ENCODE data around the gene FAM9C.
A peak's percentile ranks its signal among the peaks of the same experiment; 100 is the strongest.

The FAM9C gene

GRCh38 chrX:13001961-13002671 lies 42.3 kb downstream of the FAM9C start:
- H3K9ac ChIP-seq (ENCODE audit: low read length): no peak overlapping the region
- H3K27ac ChIP-seq (ENCODE audit: low read depth, low read length): no peak overlapping the region
- peaks cover 29% of the 10 kb centered on the region for H3K4me1 ChIP-seq (ENCODE audit: control insufficient read depth, insufficient read depth, low read length)
- no peak overlapping the region for H3K4me3 ChIP-seq (ENCODE audit: low read depth, low read length)
- no peaks in the 10 kb centered on the region for H3K36me3 ChIP-seq (ENCODE audit: control insufficient read depth, insufficient read depth, low read length)
- H3K9me3 ChIP-seq (ENCODE audit: control insufficient read depth, insufficient read depth, low read depth, low read length): no peaks in the 10 kb centered on the region
- H3K27me3 ChIP-seq (ENCODE audit: control insufficient read depth, insufficient read depth, low read length): no peaks in the 10 kb centered on the region

DNA sequence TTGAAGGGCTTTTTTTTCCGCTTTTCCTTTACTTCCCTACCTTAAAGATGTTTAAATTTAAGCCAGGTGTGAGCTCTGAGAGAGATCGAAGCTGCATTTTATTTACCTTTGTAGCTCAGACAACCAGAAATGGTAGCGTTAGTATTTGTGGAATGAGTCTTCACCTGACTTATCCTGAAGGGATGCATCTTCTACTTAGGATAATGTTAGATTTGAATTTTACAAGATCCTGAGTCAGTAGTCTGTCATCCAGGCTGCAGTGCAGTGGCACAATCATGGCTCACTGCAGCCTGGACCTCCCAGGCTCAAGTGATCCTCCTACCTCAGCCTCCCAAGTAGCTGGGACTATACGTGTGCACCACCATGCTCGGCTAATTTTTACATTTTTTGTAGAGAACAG lies 43.3 kb downstream of the FAM9C start:
- H3K9ac ChIP-seq (ENCODE audit: low read length): no peak overlapping the region
- H3K36me3 ChIP-seq (ENCODE audit: control insufficient read depth, insufficient read depth, low read length): no peaks in the 10 kb centered on the region
- no peak overlapping the region for H3K4me3 ChIP-seq (ENCODE audit: low read depth, low read length)
- peaks cover 29% of the 10 kb centered on the region for H3K4me1 ChIP-seq (ENCODE audit: control insufficient read depth, insufficient read depth, low read length)
- no peaks in the 10 kb centered on the region for H3K9me3 ChIP-seq (ENCODE audit: control insufficient read depth, insufficient read depth, low read depth, low read length)
- H3K27me3 ChIP-seq (ENCODE audit: control insufficient read depth, insufficient read depth, low read length): no peaks in the 10 kb centered on the region
- no peak overlapping the region for H3K27ac ChIP-seq (ENCODE audit: low read depth, low read length)

- H3K4me3 ChIP-seq (ENCODE audit: low read depth, low read length): no peak overlapping the region
These were observed 44.1 kb downstream of the FAM9C start for GRCh38 chrX:13000301-13000811.

GRCh38 chrX:12999422-12999821 lies 45.0 kb downstream of the FAM9C start:
- 0 out of 2 replicates have a peak overlapping the region, but pooled peaks have one; percentile 2 for H3K27ac ChIP-seq (ENCODE audit: low read depth, low read length)
- H3K9me3 ChIP-seq (ENCODE audit: control insufficient read depth, insufficient read depth, low read depth, low read length): no peaks in the 10 kb centered on the region
- H3K27me3 ChIP-seq (ENCODE audit: control insufficient read depth, insufficient read depth, low read length): no peaks in the 10 kb centered on the region
- H3K9ac ChIP-seq (ENCODE audit: low read length): no peak overlapping the region
- H3K4me3 ChIP-seq (ENCODE audit: low read depth, low read length): no peak overlapping the region
- H3K36me3 ChIP-seq (ENCODE audit: control insufficient read depth, insufficient read depth, low read length): no peaks in the 10 kb centered on the region
- peaks cover 29% of the 10 kb centered on the region for H3K4me1 ChIP-seq (ENCODE audit: control insufficient read depth, insufficient read depth, low read length)

More at GRCh38 chrX:13000301-13000811, 44.1 kb downstream of the FAM9C start:
- no peak overlapping the region for H3K9ac ChIP-seq (ENCODE audit: low read length)
- peak overlapping the region; percentile 17; the same call in 1 of the 2 replicates for H3K27ac ChIP-seq (ENCODE audit: low read depth, low read length)
- H3K27me3 ChIP-seq (ENCODE audit: control insufficient read depth, insufficient read depth, low read length): no peaks in the 10 kb centered on the region
- H3K36me3 ChIP-seq (ENCODE audit: control insufficient read depth, insufficient read depth, low read length): no peaks in the 10 kb centered on the region
- H3K4me1 ChIP-seq (ENCODE audit: control insufficient read depth, insufficient read depth, low read length): peaks cover 29% of the 10 kb centered on the region
- no peaks in the 10 kb centered on the region for H3K9me3 ChIP-seq (ENCODE audit: control insufficient read depth, insufficient read depth, low read depth, low read length)

- Histone ChIP-seq H3K36me3 (ENCODE audit: control insufficient read depth, insufficient read depth, low read length) (no peaks in the 10 kb centered on the region), H3K9me3 (ENCODE audit: control insufficient read depth, insufficient read depth, low read depth, low read length) (no peaks in the 10 kb centered on the region), H3K27ac (ENCODE audit: low read depth, low read length) (no peak overlapping the region), H3K4me1 (ENCODE audit: control insufficient read depth, insufficient read depth, low read length) (peaks cover 29% of the 10 kb centered on the region), H3K4me3 (ENCODE audit: low read depth, low read length) (no peak overlapping the region), H3K9ac (ENCODE audit: low read length) (no peak overlapping the region), H3K27me3 (ENCODE audit: control insufficient read depth, insufficient read depth, low read length) (no peaks in the 10 kb centered on the region)
These were observed 46.3 kb downstream of the FAM9C start for GRCh38 chrX:12997906-12998687.

- H3K4me1 ChIP-seq (ENCODE audit: control insufficient read depth, insufficient read depth, low read length): peaks cover 29% of the 10 kb centered on the region
- no peaks in the 10 kb centered on the region for H3K36me3 ChIP-seq (ENCODE audit: control insufficient read depth, insufficient read depth, low read length)
- H3K9me3 ChIP-seq (ENCODE audit: control insufficient read depth, insufficient read depth, low read depth, low read length): no peaks in the 10 kb centered on the region
- H3K4me3 ChIP-seq (ENCODE audit: low read depth, low read length): no peak overlapping the region
- H3K27me3 ChIP-seq (ENCODE audit: control insufficient read depth, insufficient read depth, low read length): no peaks in the 10 kb centered on the region
- no peak overlapping the region for H3K27ac ChIP-seq (ENCODE audit: low read depth, low read length)
- H3K9ac ChIP-seq (ENCODE audit: low read length): no peak overlapping the region
These were observed 47.4 kb downstream of the FAM9C start for GRCh38 chrX:12996934-12997435.

DNA sequence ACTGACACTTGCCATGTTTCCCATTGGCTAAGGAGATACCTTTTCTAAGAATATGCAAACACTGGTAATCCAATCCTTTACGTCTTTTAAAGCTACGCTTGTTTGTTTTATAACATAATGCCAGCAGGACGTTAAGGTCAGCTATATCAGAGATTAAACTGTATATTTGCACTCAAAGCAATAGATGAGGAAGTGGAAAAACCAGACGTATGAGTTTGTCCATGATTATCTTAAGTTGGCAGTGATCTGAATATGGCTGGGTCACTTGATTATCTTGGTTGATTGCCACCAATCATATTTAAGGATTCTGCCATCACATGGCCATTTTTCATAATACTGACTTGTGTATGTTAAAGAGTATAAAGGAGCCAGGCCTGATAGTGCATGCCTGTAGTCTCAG lies 50.1 kb downstream of the FAM9C start:
- no peaks in the 10 kb centered on the region for H3K36me3 ChIP-seq (ENCODE audit: control insufficient read depth, insufficient read depth, low read length)
- H3K4me3 ChIP-seq (ENCODE audit: low read depth, low read length): no peak overlapping the region
- peaks cover 15% of the 10 kb centered on the region for H3K4me1 ChIP-seq (ENCODE audit: control insufficient read depth, insufficient read depth, low read length)
- no peaks in the 10 kb centered on the region for H3K27me3 ChIP-seq (ENCODE audit: control insufficient read depth, insufficient read depth, low read length)
- H3K27ac ChIP-seq (ENCODE audit: low read depth, low read length): no peak overlapping the region
- H3K9ac ChIP-seq (ENCODE audit: low read length): no peak overlapping the region
- no peaks in the 10 kb centered on the region for H3K9me3 ChIP-seq (ENCODE audit: control insufficient read depth, insufficient read depth, low read depth, low read length)

DNA sequence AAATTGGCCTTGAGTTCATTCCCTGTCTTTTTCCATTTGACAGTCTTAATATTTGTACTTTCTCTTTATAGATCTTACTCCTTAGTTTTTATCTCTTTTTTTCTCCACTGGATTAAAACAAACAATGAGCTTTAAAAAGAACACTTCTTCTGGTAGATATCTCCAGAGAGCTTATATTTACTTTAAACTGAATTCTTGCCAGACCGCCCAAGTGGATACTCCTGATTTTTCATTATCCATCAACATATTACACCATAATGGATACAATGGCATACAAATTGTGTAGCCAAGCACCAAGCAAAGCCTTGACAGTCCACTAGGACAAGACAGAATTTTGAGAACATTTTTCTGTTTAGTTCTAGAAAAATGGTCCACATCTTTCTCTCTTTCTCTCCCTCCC lies 50.6 kb downstream of the FAM9C start:
- no peak overlapping the region for H3K9ac ChIP-seq (ENCODE audit: low read length)
- H3K4me3 ChIP-seq (ENCODE audit: low read depth, low read length): no peak overlapping the region
- no peaks in the 10 kb centered on the region for H3K36me3 ChIP-seq (ENCODE audit: control insufficient read depth, insufficient read depth, low read length)
- no peaks in the 10 kb centered on the region for H3K27me3 ChIP-seq (ENCODE audit: control insufficient read depth, insufficient read depth, low read length)
- peaks cover 10% of the 10 kb centered on the region for H3K4me1 ChIP-seq (ENCODE audit: control insufficient read depth, insufficient read depth, low read length)
- H3K27ac ChIP-seq (ENCODE audit: low read depth, low read length): no peak overlapping the region
- H3K9me3 ChIP-seq (ENCODE audit: control insufficient read depth, insufficient read depth, low read depth, low read length): no peaks in the 10 kb centered on the region

- no peak overlapping the region for H3K4me3 ChIP-seq (ENCODE audit: low read depth, low read length)
- H3K36me3 ChIP-seq (ENCODE audit: control insufficient read depth, insufficient read depth, low read length): no peaks in the 10 kb centered on the region
- no peaks in the 10 kb centered on the region for H3K27me3 ChIP-seq (ENCODE audit: control insufficient read depth, insufficient read depth, low read length)
- H3K9ac ChIP-seq (ENCODE audit: low read length): no peak overlapping the region
- H3K9me3 ChIP-seq (ENCODE audit: control insufficient read depth, insufficient read depth, low read depth, low read length): no peaks in the 10 kb centered on the region
- no peak overlapping the region for H3K27ac ChIP-seq (ENCODE audit: low read depth, low read length)
- H3K4me1 ChIP-seq (ENCODE audit: control insufficient read depth, insufficient read depth, low read length): no peaks in the 10 kb centered on the region; the same call in 1 of the 2 replicates
These were observed 51.8 kb downstream of the FAM9C start for GRCh38 chrX:12992544-12993118.

DNA sequence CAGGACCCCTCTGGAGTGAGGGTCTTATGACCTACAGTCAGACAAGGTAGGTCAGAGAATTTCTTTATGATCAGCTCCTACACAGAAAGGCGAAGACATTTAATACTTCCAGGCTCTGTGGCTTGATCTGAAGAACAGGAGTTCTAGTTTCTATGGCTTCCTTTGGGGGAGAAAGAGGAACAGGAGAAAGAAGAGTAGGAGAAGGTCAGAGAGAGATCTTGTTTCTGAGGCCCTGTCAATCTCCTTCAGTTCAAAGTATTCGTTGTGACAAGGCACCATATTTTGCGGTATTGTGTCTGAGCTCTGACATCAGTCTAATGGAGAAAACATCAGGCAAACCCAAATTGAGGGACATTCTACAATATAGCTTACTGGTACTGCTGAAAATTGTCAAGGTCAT lies 52.8 kb downstream of the FAM9C start:
- H3K36me3 ChIP-seq (ENCODE audit: control insufficient read depth, insufficient read depth, low read length): no peaks in the 10 kb centered on the region
- no peak overlapping the region for H3K4me3 ChIP-seq (ENCODE audit: low read depth, low read length)
- no peaks in the 10 kb centered on the region for H3K27me3 ChIP-seq (ENCODE audit: control insufficient read depth, insufficient read depth, low read length)
- H3K4me1 ChIP-seq (ENCODE audit: control insufficient read depth, insufficient read depth, low read length): no peaks in the 10 kb centered on the region
- H3K9ac ChIP-seq (ENCODE audit: low read length): no peak overlapping the region
- peaks cover 7% of the 10 kb centered on the region; the same call in 1 of the 2 replicates for H3K9me3 ChIP-seq (ENCODE audit: control insufficient read depth, insufficient read depth, low read depth, low read length)
- H3K27ac ChIP-seq (ENCODE audit: low read depth, low read length): no peak overlapping the region
